Gastrocnemius medialis (tissue), 4 donors: ENCODE measurements around the gene ZMAT5. TPM values are rescaled to one million over a fixed set of nuclear protein-coding genes. Genes with fewer than 3 reads are reported as not detected.

Experiments used
- ATAC-seq, 2 donors: fragments of 150-250 bp; one replicate each; pipeline ENCODE4 v1.9.1; 2016
- DNase-seq, 2 donors: peaks; one replicate each; pipeline ENCODE4 v3.0.0-alpha.2; 2019
- H3K27ac ChIP-seq, 4 donors: fragments of 200-600 bp; sonication (generic); 1 replicate in 1 of 4; 2 replicates in 3 of 4; pipeline ENCODE4 v1.5.1; 2016 to 2018; ENCODE audit warnings: mild to moderate bottlenecking in 2 of 4, moderate library complexity in 1 of 4
- H3K27me3 ChIP-seq, 3 donors: fragments of 200-600 bp; sonication (generic) in 2 of 3; 1 replicate in 1 of 3; 2 replicates in 2 of 3; pipeline versions ENCODE4 v1.5.1 to v1.6.0; 2016 to 2019; ENCODE audit warnings: mild to moderate bottlenecking in 1 of 3, moderate library complexity in 1 of 3
- H3K36me3 ChIP-seq, 2 donors: fragments of 200-600 bp; sonication (generic) in 1 of 2; one replicate each; pipeline ENCODE4 v1.5.1; 2017 to 2018
- H3K4me1 ChIP-seq, 2 donors: fragments of 200-600 bp; sonication (generic) in 1 of 2; one replicate each; pipeline ENCODE4 v1.5.1; 2016 to 2017; ENCODE audit warnings: mild to moderate bottlenecking in 2 of 2
- H3K4me3 ChIP-seq, 4 donors: fragments of 200-600 bp; sonication (generic) in 3 of 4; 1 replicate in 1 of 4; 2 replicates in 3 of 4; pipeline ENCODE4 v1.5.1; 2016 to 2019; ENCODE audit warnings: mild to moderate bottlenecking in 2 of 4
- H3K9me3 ChIP-seq, 3 donors: fragments of 200-600 bp; sonication (generic) in 2 of 3; 1 replicate in 1 of 3; 2 replicates in 2 of 3; pipeline ENCODE4 v1.5.1; 2016 to 2019
- CTCF ChIP-seq, 5 experiments: fragments of 450-650 bp in 3 of 5; fragments of 200-600 bp in 2 of 5; sonication (generic) in 2 of 5; IDR thresholded peaks in 4 of 5; conservative IDR thresholded peaks in 1 of 5; 1 replicate in 4 of 5; 2 replicates in 1 of 5; pipeline ENCODE4 v1.5.1; 2016 to 2019; ENCODE audit warnings: antibody characterized with exemption in 5 of 5, mild to moderate bottlenecking in 3 of 5, moderate library complexity in 3 of 5
- POLR2A ChIP-seq, 2 donors: fragments of 450-650 bp; IDR thresholded peaks; one replicate each; pipeline ENCODE4 v1.6.1; 2017; ENCODE audit warnings: antibody characterized with exemption in 2 of 2, mild to moderate bottlenecking in 2 of 2, moderate library complexity in 2 of 2
- in situ Hi-C, 4 donors: fragments of 200-750 bp; cut with MboI; loops; one replicate each; pipeline versions ENCODE4 v1.15.0 to v1.8.0; 2017; ENCODE audit warnings: low sequenced_read_pairs in 4 of 4
- intact Hi-C: fragments of 100-400 bp; cut with DNase I; formaldehyde crosslinking; loops from one replicate; pipeline ENCODE4 v1.15.1; 2023; ENCODE audit warnings: low total_unique reads
- total RNA-seq, 4 donors: library from RNA; depleted of rRNA; stranded (reverse); fragments of >200 nt; gene quantifications; one replicate each; pipeline versions ENCODE4 v1.1.0 to v1.2.3, GENCODE V29; 2016

The ZMAT5 gene
- 10 to 100 TPM; 23.8 to 38.6 (median 33.8) TPM for total RNA-seq

DNA sequence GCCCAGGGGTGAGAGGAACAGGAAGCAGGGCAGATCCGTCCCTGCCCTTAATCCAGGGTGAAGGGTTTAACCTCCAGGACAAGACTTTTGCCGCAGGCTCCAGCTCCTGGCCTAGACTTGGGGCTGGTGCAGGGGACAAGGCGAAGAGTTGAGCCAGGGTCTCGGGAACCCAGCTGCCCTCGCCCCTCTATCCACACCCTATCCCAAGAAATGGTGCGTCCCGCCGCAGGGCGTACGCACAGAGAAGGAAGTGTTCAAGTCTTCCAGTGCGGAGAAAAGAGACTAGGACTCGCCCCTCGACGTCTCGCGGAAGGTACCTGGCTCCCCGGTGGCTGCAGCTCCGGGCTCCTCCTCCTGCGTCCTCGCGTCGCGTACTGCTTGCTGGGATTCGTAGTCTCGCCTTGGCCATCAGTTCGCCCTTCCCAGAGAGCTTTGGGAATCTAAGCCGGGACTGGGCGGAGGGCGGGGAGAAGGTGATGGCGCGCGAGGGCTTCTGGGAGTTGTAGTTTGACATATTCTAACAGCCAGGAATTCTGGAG lies at the start of gene ZMAT5:
Gene ZMAT5 (minus strand): TSS at position 376 of the 539 bp plus-strand sequence. CDS start 18,463 bp downstream, outside the sequence.
- Histone ChIP-seq H3K27ac (peak within 1 kb of the TSS; percentile 94 to 95 (median 95)), H3K36me3 (peaks cover 0 to 25% of the 10 kb centered on the region in 2 donors), H3K4me1 (peaks cover 41 to 48% of the 10 kb centered on the region in 2 donors), H3K27me3 (no peaks in the 10 kb centered on the region), H3K4me3 (peak within 1 kb of the TSS; percentile 84 to 96 (median 88)), H3K9me3 (no peaks in the 10 kb centered on the region)
- in situ Hi-C loops, result loop anchor here in 1 of 4 donors (10.0 kb wide), 1 partner anchor 238 kb away; no protein-coding TSS in a partner anchor
- DNase-seq, result peak; percentile 95 to 96
- TF ChIP-seq POLR2A (IDR thresholded peaks at IDR 0.05) (peak in 1 of 2 donors; percentile 88), CTCF (IDR thresholded peaks at IDR 0.05 in 4 of 5, conservative IDR thresholded peaks at IDR 0.05 in 1 of 5) (no peak)
- intact Hi-C loops, result loop anchor here (2.0 to 5.0 kb wide), 4 partner anchors 32 to 238 kb away; partner anchors contain the start of genes ASCC2 and MTMR3
- peak; percentile 93 to 97 for ATAC-seq

- Histone ChIP-seq H3K27ac (peak overlapping the region; percentile 80 to 87 (median 84)), H3K27me3 (no peaks in the 10 kb centered on the region), H3K4me3 (no peak overlapping the region), H3K9me3 (no peaks in the 10 kb centered on the region), H3K36me3 (peaks cover 0 to 67% of the 10 kb centered on the region in 2 donors), H3K4me1 (peaks cover 39 to 46% of the 10 kb centered on the region in 2 donors)
- DNase-seq (no peak), ATAC-seq (peak in 1 of 2 donors; percentile 6)
- TF ChIP-seq CTCF (IDR thresholded peaks at IDR 0.05 in 4 of 5, conservative IDR thresholded peaks at IDR 0.05 in 1 of 5), result no peak
- TF ChIP-seq POLR2A (IDR thresholded peaks at IDR 0.05), result no peak
- in situ Hi-C loops, result no loop called here
- intact Hi-C loops, result no loop called here
These were observed 49.7 kb upstream of the ZMAT5 start for GRCh38 chr22:29816539-29816938.

- Histone ChIP-seq H3K4me3 (no peak overlapping the region), H3K4me1 (peaks cover 39 to 46% of the 10 kb centered on the region in 2 donors), H3K9me3 (no peaks in the 10 kb centered on the region), H3K27me3 (no peaks in the 10 kb centered on the region), H3K27ac (peak overlapping the region; percentile 80 to 87 (median 84)), H3K36me3 (peaks cover 0 to 67% of the 10 kb centered on the region in 2 donors)
- ATAC-seq (peak in 1 of 2 donors; percentile 31), DNase-seq (peak in 1 of 2 donors; percentile 69)
- in situ Hi-C loops (no loop called here), intact Hi-C loops (no loop called here)
- TF ChIP-seq POLR2A (IDR thresholded peaks at IDR 0.05) (no peak), CTCF (IDR thresholded peaks at IDR 0.05 in 4 of 5, conservative IDR thresholded peaks at IDR 0.05 in 1 of 5) (no peak)
These were observed 49.3 kb upstream of the ZMAT5 start for GRCh38 chr22:29816128-29816527.

GRCh38 chr22:29815580-29815979 lies 48.8 kb upstream of the ZMAT5 start:
- DNase-seq (no peak), ATAC-seq (no peak)
- H3K4me1 ChIP-seq, result peaks cover 39 to 46% of the 10 kb centered on the region in 2 donors
- no peaks in the 10 kb centered on the region for H3K9me3 ChIP-seq
- no peak for TF ChIP-seq CTCF (IDR thresholded peaks at IDR 0.05 in 4 of 5, conservative IDR thresholded peaks at IDR 0.05 in 1 of 5)
- TF ChIP-seq POLR2A (IDR thresholded peaks at IDR 0.05), result no peak
- peaks cover 0 to 67% of the 10 kb centered on the region in 2 donors for H3K36me3 ChIP-seq
- intact Hi-C loops (no loop called here), in situ Hi-C loops (no loop called here)
- no peak overlapping the region for H3K4me3 ChIP-seq
- no peaks in the 10 kb centered on the region for H3K27me3 ChIP-seq
- peak overlapping the region; percentile 80 to 87 (median 84) for H3K27ac ChIP-seq
